ENCODE measurements around the gene MCCC2.

GRCh38 chr5:71699751-71700150 is 112.6 kb downstream of the MCCC2 start:
- TF ChIP-seq SP1 (IDR thresholded peaks at IDR 0.05; ENCODE audit: low read depth, low read length) = no peak
- no peak for TF ChIP-seq EZH2 (IDR thresholded peaks at IDR 0.05; ENCODE audit: borderline replicate concordance, control insufficient read depth, low read depth, low read length)
- TF ChIP-seq SMAD1 (IDR thresholded peaks at IDR 0.05; ENCODE audit: low read depth, partially characterized antibody) = no peak
- TF ChIP-seq, protein P1, sequence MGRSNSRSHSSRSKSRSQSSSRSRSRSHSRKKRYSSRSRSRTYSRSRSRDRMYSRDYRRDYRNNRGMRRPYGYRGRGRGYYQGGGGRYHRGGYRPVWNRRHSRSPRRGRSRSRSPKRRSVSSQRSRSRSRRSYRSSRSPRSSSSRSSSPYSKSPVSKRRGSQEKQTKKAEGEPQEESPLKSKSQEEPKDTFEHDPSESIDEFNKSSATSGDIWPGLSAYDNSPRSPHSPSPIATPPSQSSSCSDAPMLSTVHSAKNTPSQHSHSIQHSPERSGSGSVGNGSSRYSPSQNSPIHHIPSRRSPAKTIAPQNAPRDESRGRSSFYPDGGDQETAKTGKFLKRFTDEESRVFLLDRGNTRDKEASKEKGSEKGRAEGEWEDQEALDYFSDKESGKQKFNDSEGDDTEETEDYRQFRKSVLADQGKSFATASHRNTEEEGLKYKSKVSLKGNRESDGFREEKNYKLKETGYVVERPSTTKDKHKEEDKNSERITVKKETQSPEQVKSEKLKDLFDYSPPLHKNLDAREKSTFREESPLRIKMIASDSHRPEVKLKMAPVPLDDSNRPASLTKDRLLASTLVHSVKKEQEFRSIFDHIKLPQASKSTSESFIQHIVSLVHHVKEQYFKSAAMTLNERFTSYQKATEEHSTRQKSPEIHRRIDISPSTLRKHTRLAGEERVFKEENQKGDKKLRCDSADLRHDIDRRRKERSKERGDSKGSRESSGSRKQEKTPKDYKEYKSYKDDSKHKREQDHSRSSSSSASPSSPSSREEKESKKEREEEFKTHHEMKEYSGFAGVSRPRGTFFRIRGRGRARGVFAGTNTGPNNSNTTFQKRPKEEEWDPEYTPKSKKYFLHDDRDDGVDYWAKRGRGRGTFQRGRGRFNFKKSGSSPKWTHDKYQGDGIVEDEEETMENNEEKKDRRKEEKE (IDR thresholded peaks at IDR 0.05) = no peak
- no peak for TF ChIP-seq CTCF (IDR thresholded peaks at IDR 0.05 in 2 of 3, conservative IDR thresholded peaks at IDR 0.05 in 1 of 3; ENCODE audit: control insufficient read depth in 2 of 3, extremely low read depth in 1 of 3, insufficient read depth in 1 of 3, low read depth in 3 of 3, low read length in 3 of 3)
- no peak for TF ChIP-seq HCFC1 (IDR thresholded peaks at IDR 0.05; ENCODE audit: low read length)
- no peak for TF ChIP-seq SMC3 (IDR thresholded peaks at IDR 0.05; ENCODE audit: borderline replicate concordance, low read length)
- TF ChIP-seq MYC (IDR thresholded peaks at IDR 0.05; ENCODE audit: insufficient read depth, insufficient read length, insufficient replicate concordance, low read length, severe bottlenecking) = no peak
